H9 (cell line): ENCODE data around the gene TIGD2. TPM values are rescaled to one million over a fixed set of nuclear protein-coding genes. Genes with fewer than 3 reads are reported as not detected.

Experiments used
- DNase-seq: peaks from one replicate; pipeline ENCODE4 v3.0.0-alpha.2; 2017
- H2AFZ ChIP-seq: one replicate; pipeline ENCODE4 v1.6.1; 2013; ENCODE audit warnings: mild to moderate bottlenecking, low read length, control low read depth, moderate library complexity
- H2AK5ac ChIP-seq: 2 replicates; pipeline ENCODE4 v1.6.1; 2013; ENCODE audit warnings: low read length, control low read depth, mixed read lengths; ENCODE audit not compliant: insufficient read length
- H2BK120ac ChIP-seq: one replicate; pipeline ENCODE4 v1.6.1; 2013; ENCODE audit warnings: low read depth, mild to moderate bottlenecking, low read length, control low read depth, inconsistent platforms; ENCODE audit not compliant: poor library complexity, severe bottlenecking
- H2BK12ac ChIP-seq: 2 replicates; pipeline ENCODE4 v1.6.1; 2013; ENCODE audit warnings: low read length, control low read depth, mixed read lengths, low read depth; ENCODE audit not compliant: insufficient read length
- H2BK15ac ChIP-seq: 2 replicates; pipeline ENCODE4 v1.6.1; 2013; ENCODE audit warnings: low read depth, low read length, control low read depth
- H2BK20ac ChIP-seq: one replicate; pipeline ENCODE4 v1.6.1; 2013; ENCODE audit warnings: low read depth, mild to moderate bottlenecking, low read length, control low read depth, inconsistent platforms; ENCODE audit not compliant: poor library complexity, severe bottlenecking
- H2BK5ac ChIP-seq: 2 replicates; pipeline ENCODE4 v1.6.1; 2013; ENCODE audit warnings: low read length, control low read depth, mixed read lengths; ENCODE audit not compliant: insufficient read length
- H3K14ac ChIP-seq: 2 replicates; pipeline ENCODE4 v1.6.1; 2013; ENCODE audit warnings: low read length, control low read depth; ENCODE audit not compliant: insufficient read depth
- H3K18ac ChIP-seq: 2 replicates; pipeline ENCODE4 v1.6.1; 2013; ENCODE audit warnings: low read depth, mild to moderate bottlenecking, mixed read lengths, low read length, control low read depth; ENCODE audit not compliant: insufficient read length
- H3K23ac ChIP-seq: 2 replicates; pipeline ENCODE4 v1.6.1; 2013; ENCODE audit warnings: low read length, control low read depth, mixed read lengths, low read depth; ENCODE audit not compliant: insufficient read length
- H3K23me2 ChIP-seq: 2 replicates; pipeline ENCODE4 v1.6.1; 2013; ENCODE audit warnings: low read depth, mild to moderate bottlenecking, mixed read lengths, low read length, control low read depth; ENCODE audit not compliant: insufficient read length, poor library complexity, severe bottlenecking
- H3K27ac ChIP-seq: 2 replicates; pipeline ENCODE4 v1.5.1; 2013; ENCODE audit warnings: low read length, control low read depth, mixed read lengths, low read depth; ENCODE audit not compliant: insufficient read length
- H3K27me3 ChIP-seq: 2 replicates; pipeline ENCODE4 v1.6.1; 2013; ENCODE audit warnings: low read length, control low read depth, inconsistent platforms; ENCODE audit not compliant: insufficient read depth
- H3K4ac ChIP-seq: 2 replicates; pipeline ENCODE4 v1.6.1; 2013; ENCODE audit warnings: low read depth, mild to moderate bottlenecking, control low read depth, inconsistent platforms, low read length, moderate library complexity
- H3K4me1 ChIP-seq: 2 replicates; pipeline ENCODE4 v1.6.1; 2013; ENCODE audit warnings: low read length, control low read depth, inconsistent platforms; ENCODE audit not compliant: insufficient read depth
- H3K4me2 ChIP-seq: 2 replicates; pipeline ENCODE4 v1.6.1; 2013; ENCODE audit warnings: low read length, control low read depth, mixed read lengths; ENCODE audit not compliant: insufficient read length, insufficient read depth
- H3K56ac ChIP-seq: 2 replicates; pipeline ENCODE4 v1.6.1; 2013; ENCODE audit warnings: low read depth, mild to moderate bottlenecking, mixed read lengths, low read length, control low read depth; ENCODE audit not compliant: insufficient read length
- H3K79me1 ChIP-seq: 2 replicates; pipeline ENCODE4 v1.6.1; 2013; ENCODE audit warnings: low read depth, mild to moderate bottlenecking, moderate library complexity, low read length, control low read depth, inconsistent platforms; ENCODE audit not compliant: insufficient read depth, poor library complexity, severe bottlenecking
- H3K79me2 ChIP-seq: 2 replicates; pipeline ENCODE4 v1.6.1; 2013; ENCODE audit warnings: low read length, control low read depth, inconsistent platforms; ENCODE audit not compliant: insufficient read depth
- H3K9ac ChIP-seq: 2 replicates; pipeline ENCODE4 v1.6.1; 2013; ENCODE audit warnings: low read length, control low read depth, mixed read lengths; ENCODE audit not compliant: insufficient read length; ENCODE audit errors: extremely low read depth
- H3K9me3 ChIP-seq: one replicate; pipeline ENCODE4 v1.6.1; 2013; ENCODE audit warnings: low read depth, low read length, inconsistent platforms; ENCODE audit not compliant: control insufficient read depth
- H3T11ph ChIP-seq: one replicate; pipeline ENCODE4 v1.6.1; 2013; ENCODE audit warnings: mild to moderate bottlenecking, low read length, control low read depth, inconsistent platforms
- H4K20me1 ChIP-seq: one replicate; pipeline ENCODE4 v1.6.1; 2013; ENCODE audit not compliant: control insufficient read depth, insufficient read length, insufficient read depth
- H4K5ac ChIP-seq: 2 replicates; pipeline ENCODE4 v1.6.1; 2013; ENCODE audit warnings: low read depth, mild to moderate bottlenecking, mixed read lengths, low read length, control low read depth; ENCODE audit not compliant: insufficient read length
- H4K8ac ChIP-seq: replicated peaks from 2 replicates; pipeline ENCODE4 v1.6.1; 2013; ENCODE audit warnings: low read length, control low read depth, mixed read lengths, low read depth; ENCODE audit not compliant: insufficient read length
- H4K91ac ChIP-seq: 2 replicates; pipeline ENCODE4 v1.6.1; 2013; ENCODE audit warnings: low read depth, mild to moderate bottlenecking, moderate library complexity, mixed read lengths, low read length, control low read depth; ENCODE audit not compliant: insufficient read length
- H3K27ac Mint-ChIP-seq, 3 experiments: 2 replicates in 2 of 3; 3 replicates in 1 of 3; pipeline ENCODE4 v1.8.0; 2020 to 2021; ENCODE audit warnings: mixed read lengths in 3 of 3, mild to moderate bottlenecking in 1 of 3, moderate library complexity in 1 of 3
- H3K27me3 Mint-ChIP-seq: 2 replicates; pipeline ENCODE4 v1.8.0; 2021; ENCODE audit warnings: low read depth, mild to moderate bottlenecking, moderate library complexity, mixed read lengths
- H3K36me3 Mint-ChIP-seq, 3 experiments: 2 replicates in 2 of 3; 3 replicates in 1 of 3; pipeline ENCODE4 v1.8.0; 2020 to 2021; ENCODE audit warnings: low read depth in 3 of 3, mixed read lengths in 3 of 3; ENCODE audit not compliant: insufficient read depth in 1 of 3
- H3K4me1 Mint-ChIP-seq, 2 experiments: 2 replicates each; pipeline ENCODE4 v1.8.0; 2020; ENCODE audit warnings: mixed read lengths in 2 of 2
- H3K4me3 Mint-ChIP-seq, 2 experiments: 2 replicates in 1 of 2; 3 replicates in 1 of 2; pipeline ENCODE4 v1.8.0; 2020 to 2021; ENCODE audit warnings: mild to moderate bottlenecking in 2 of 2, mixed read lengths in 2 of 2, moderate library complexity in 1 of 2
- H3K9me3 Mint-ChIP-seq, 2 experiments: 2 replicates in 1 of 2; 3 replicates in 1 of 2; pipeline ENCODE4 v1.8.0; 2020; ENCODE audit warnings: mild to moderate bottlenecking in 2 of 2, mixed read lengths in 2 of 2, moderate library complexity in 1 of 2
- WGBS: extraction: QIAGEN DNeasy Blood & Tissue Kit; methylation state at CpG from one replicate; pipeline ENCODE4 v1.1.7; 2013; ENCODE audit warnings: missing lambda C conversion rate, low lambda C conversion rate, mixed read lengths; ENCODE audit not compliant: insufficient read length; ENCODE audit errors: extremely low coverage; 5-methylcytosine and 5-hydroxymethylcytosine counted together
- total RNA-seq: library from RNA; stranded (reverse); gene quantifications from 2 replicates; pipeline ENCODE4 v1.2.1, GENCODE V29; 2021
- TF ChIP-seq, protein P1 (sequence below): fragments of 200-600 bp; sonication (generic); conservative IDR thresholded peaks from 3 replicates; pipeline ENCODE4 v1.8.0; 2021; ENCODE audit warnings: antibody characterized with exemption, mild to moderate bottlenecking

TIGD2 gene
- total RNA-seq, 1 experiment from 2014 or later = 10.4 TPM

DNA sequence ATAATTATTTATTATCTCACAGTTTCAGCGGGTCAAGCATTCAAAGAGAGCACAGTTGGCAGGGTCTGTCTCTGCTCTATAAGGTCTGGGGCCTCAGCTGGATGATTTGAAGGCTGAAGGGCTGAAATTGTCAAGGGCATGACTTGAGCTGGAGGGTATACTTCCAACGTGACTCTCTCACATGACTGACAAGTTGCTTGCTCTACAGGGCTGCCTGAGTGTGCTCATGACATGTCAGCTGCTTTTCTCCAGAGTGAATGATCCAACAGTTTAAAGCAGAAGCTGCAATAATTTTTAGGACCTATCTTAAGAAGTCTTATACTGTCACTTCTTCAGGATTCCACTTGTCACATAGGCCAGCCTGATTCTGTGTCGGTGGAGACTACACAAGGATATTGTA is 51.2 kb downstream of the TIGD2 start:
- WGBS = no CpG with 5 or more reads among the region's 3 CpGs
- Histone ChIP-seq H3K18ac (no peak overlapping the region), H3K79me1 (no peaks in the 10 kb centered on the region), H2AK5ac (no peak overlapping the region), H3K56ac (no peak overlapping the region), H4K8ac (no peak overlapping the region), H2BK120ac (no peak overlapping the region), H3K4me1 (no peaks in the 10 kb centered on the region), H4K20me1 (no peaks in the 10 kb centered on the region), H3T11ph (no peak overlapping the region), H3K23ac (no peak overlapping the region), H2BK15ac (no peak overlapping the region), H3K79me2 (no peaks in the 10 kb centered on the region), H3K27me3 (no peaks in the 10 kb centered on the region), H3K14ac (no peak overlapping the region), H3K4ac (no peak overlapping the region), H4K5ac (no peak overlapping the region), H3K9me3 (no peaks in the 10 kb centered on the region), H3K4me2 (no peak overlapping the region), H3K23me2 (no peaks in the 10 kb centered on the region), H2BK5ac (no peak overlapping the region), H2BK20ac (no peak overlapping the region), H4K91ac (no peak overlapping the region), H2AFZ (no peak overlapping the region), H3K27ac (no peak overlapping the region), H3K9ac (no peak overlapping the region), H2BK12ac (no peak overlapping the region)
- H3K4me3 Mint-ChIP-seq = no peak overlapping the region
- H3K9me3 Mint-ChIP-seq = peaks cover 0 to 5% of the 10 kb centered on the region in 2 experiments; a peak in 1 of 5 replicates
- no peaks in the 10 kb centered on the region for H3K36me3 Mint-ChIP-seq
- no peak for DNase-seq
- TF ChIP-seq, protein P1, sequence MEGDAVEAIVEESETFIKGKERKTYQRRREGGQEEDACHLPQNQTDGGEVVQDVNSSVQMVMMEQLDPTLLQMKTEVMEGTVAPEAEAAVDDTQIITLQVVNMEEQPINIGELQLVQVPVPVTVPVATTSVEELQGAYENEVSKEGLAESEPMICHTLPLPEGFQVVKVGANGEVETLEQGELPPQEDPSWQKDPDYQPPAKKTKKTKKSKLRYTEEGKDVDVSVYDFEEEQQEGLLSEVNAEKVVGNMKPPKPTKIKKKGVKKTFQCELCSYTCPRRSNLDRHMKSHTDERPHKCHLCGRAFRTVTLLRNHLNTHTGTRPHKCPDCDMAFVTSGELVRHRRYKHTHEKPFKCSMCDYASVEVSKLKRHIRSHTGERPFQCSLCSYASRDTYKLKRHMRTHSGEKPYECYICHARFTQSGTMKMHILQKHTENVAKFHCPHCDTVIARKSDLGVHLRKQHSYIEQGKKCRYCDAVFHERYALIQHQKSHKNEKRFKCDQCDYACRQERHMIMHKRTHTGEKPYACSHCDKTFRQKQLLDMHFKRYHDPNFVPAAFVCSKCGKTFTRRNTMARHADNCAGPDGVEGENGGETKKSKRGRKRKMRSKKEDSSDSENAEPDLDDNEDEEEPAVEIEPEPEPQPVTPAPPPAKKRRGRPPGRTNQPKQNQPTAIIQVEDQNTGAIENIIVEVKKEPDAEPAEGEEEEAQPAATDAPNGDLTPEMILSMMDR = no peak
- no peak overlapping the region for H3K27ac Mint-ChIP-seq
- H3K4me1 Mint-ChIP-seq = peaks cover 8 to 11% of the 10 kb centered on the region in 2 experiments
- H3K27me3 Mint-ChIP-seq = no peaks in the 10 kb centered on the region
